ENCODE data around the gene ZNF678.

The ZNF678 gene

GRCh38 chr1:227546059-227546458 is 17.3 kb upstream of the ZNF678 start:
- H3K27ac ChIP-seq (ENCODE audit: low read depth, low read length) = no peak overlapping the region
- H3F3A ChIP-seq (ENCODE audit: control insufficient read depth, insufficient read depth) = no peaks in the 10 kb centered on the region
- no peaks in the 10 kb centered on the region for H3K27me3 ChIP-seq (ENCODE audit: control insufficient read depth, low read length)
- TF ChIP-seq CTCF (IDR thresholded peaks at IDR 0.05; ENCODE audit: low read depth, low read length, poor library complexity, severe bottlenecking) = no peak
- TF ChIP-seq EZH2phosphoT487 (IDR thresholded peaks at IDR 0.05; ENCODE audit: borderline replicate concordance, low read length) = no peak
- no peak overlapping the region for H3K4me2 ChIP-seq (ENCODE audit: low read length)
- H3K36me3 ChIP-seq (ENCODE audit: control insufficient read depth, low read length) = no peaks in the 10 kb centered on the region
- no peaks in the 10 kb centered on the region for H4K20me1 ChIP-seq (ENCODE audit: control insufficient read depth, insufficient read depth, low read depth, low read length)
- no peak overlapping the region for H3K4me3 ChIP-seq (ENCODE audit: low read length)
- no peaks in the 10 kb centered on the region for H3K79me2 ChIP-seq (ENCODE audit: control insufficient read depth, low read length)
- peaks cover 5% of the 10 kb centered on the region for H3K4me1 ChIP-seq (ENCODE audit: control insufficient read depth, low read length)
- H3K9me2 ChIP-seq (replicated peaks; ENCODE audit: control insufficient read depth, low read length) = no peaks in the 10 kb centered on the region
- H3K9me3 ChIP-seq (ENCODE audit: control insufficient read depth, insufficient read depth, low read length) = no peaks in the 10 kb centered on the region

DNA sequence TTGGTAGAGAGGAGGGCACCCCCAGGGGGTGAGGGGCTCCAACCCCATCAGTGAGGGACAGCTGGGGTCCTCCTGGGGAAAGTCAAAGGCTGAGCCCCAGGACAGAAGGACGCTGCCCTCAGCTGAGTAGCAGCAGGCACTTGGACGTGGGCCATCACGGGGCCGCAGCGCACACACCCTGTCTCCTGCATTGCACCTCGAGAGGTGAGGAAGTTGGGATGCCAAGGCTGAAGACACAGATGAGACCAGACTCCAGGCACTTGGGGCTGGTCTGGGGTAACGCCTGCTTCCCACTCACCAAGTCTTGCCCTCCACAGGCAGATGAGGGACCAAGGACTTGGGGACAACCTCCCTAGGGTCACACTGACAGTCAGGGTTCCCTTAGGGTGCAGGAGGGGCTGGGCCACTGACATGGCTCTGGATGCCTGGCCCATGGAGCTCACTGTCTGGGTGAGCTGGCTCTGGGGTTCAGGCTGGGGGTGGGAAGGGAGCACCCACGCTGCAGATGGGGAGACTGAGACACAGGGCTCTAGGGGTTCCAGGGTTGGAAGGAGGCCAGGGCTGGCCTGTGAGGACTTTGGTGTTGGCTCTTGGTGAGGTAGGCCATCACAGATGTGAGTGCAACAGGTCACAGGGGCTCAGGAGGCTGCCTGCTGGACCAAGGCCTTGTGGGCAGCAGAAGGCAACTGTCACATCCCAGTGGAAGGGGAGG is 16.6 kb upstream of the ZNF678 start:
- Histone ChIP-seq H3K27ac (ENCODE audit: low read depth, low read length) (no peak overlapping the region), H3K4me3 (ENCODE audit: low read length) (no peak overlapping the region), H3K27me3 (ENCODE audit: control insufficient read depth, low read length) (no peaks in the 10 kb centered on the region), H4K20me1 (ENCODE audit: control insufficient read depth, insufficient read depth, low read depth, low read length) (no peaks in the 10 kb centered on the region), H3K36me3 (ENCODE audit: control insufficient read depth, low read length) (no peaks in the 10 kb centered on the region), H3K9me2 (replicated peaks; ENCODE audit: control insufficient read depth, low read length) (no peaks in the 10 kb centered on the region), H3K9me3 (ENCODE audit: control insufficient read depth, insufficient read depth, low read length) (no peaks in the 10 kb centered on the region), H3K4me2 (ENCODE audit: low read length) (no peak overlapping the region), H3K79me2 (ENCODE audit: control insufficient read depth, low read length) (no peaks in the 10 kb centered on the region), H3K4me1 (ENCODE audit: control insufficient read depth, low read length) (peaks cover 5% of the 10 kb centered on the region), H3F3A (ENCODE audit: control insufficient read depth, insufficient read depth) (no peaks in the 10 kb centered on the region)
- no peak for TF ChIP-seq EZH2phosphoT487 (IDR thresholded peaks at IDR 0.05; ENCODE audit: borderline replicate concordance, low read length)
- no peak for TF ChIP-seq CTCF (IDR thresholded peaks at IDR 0.05; ENCODE audit: low read depth, low read length, poor library complexity, severe bottlenecking)

DNA sequence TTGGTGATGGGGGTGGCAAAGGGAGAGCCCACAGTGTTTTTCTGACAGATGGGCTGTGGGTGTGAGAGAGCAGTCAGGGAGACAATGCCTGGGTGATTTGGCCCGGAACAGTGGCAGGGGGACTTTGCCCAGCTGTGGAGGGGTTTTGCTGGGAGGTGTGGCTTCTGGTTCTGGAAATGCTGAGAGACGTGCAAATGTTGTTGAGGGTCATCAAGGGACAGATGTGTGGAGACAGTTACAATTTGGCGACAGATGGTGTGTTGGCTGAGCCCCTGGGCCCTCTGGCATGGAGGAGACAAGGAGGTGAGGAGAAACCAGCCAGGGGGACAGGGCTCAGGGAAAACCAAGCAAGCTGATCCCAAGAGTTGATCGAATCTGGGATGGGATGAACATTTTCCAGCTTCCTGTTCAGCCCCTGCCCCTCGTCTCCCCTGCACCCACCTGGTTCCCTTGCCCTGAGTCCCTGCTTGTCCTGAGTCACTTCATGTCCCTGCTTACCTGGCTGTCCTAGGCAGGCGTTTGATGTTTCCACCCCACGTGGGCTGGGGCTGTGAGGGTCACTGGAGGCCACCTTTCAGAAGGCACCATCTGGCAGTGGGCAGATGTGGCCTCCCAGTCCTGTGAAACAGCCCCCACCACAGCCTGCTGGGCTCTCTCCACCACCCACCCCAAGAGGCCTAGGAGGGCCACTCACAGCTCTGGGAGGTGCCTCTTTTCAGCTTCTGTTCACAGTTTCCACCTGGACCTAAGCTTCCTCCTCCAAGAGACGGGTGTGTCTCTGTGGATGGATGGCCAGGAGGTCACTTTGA is 15.8 kb upstream of the ZNF678 start:
- no peaks in the 10 kb centered on the region for H3K9me2 ChIP-seq (replicated peaks; ENCODE audit: control insufficient read depth, low read length)
- no peak overlapping the region for H3K27ac ChIP-seq (ENCODE audit: low read depth, low read length)
- H3K9me3 ChIP-seq (ENCODE audit: control insufficient read depth, insufficient read depth, low read length) = no peaks in the 10 kb centered on the region
- TF ChIP-seq CTCF (IDR thresholded peaks at IDR 0.05; ENCODE audit: low read depth, low read length, poor library complexity, severe bottlenecking) (no peak), EZH2phosphoT487 (IDR thresholded peaks at IDR 0.05; ENCODE audit: borderline replicate concordance, low read length) (no peak)
- no peaks in the 10 kb centered on the region for H4K20me1 ChIP-seq (ENCODE audit: control insufficient read depth, insufficient read depth, low read depth, low read length)
- no peaks in the 10 kb centered on the region for H3K27me3 ChIP-seq (ENCODE audit: control insufficient read depth, low read length)
- H3K36me3 ChIP-seq (ENCODE audit: control insufficient read depth, low read length) = no peaks in the 10 kb centered on the region
- no peak overlapping the region for H3K4me2 ChIP-seq (ENCODE audit: low read length)
- H3K4me3 ChIP-seq (ENCODE audit: low read length) = no peak overlapping the region
- no peaks in the 10 kb centered on the region for H3K79me2 ChIP-seq (ENCODE audit: control insufficient read depth, low read length)
- H3F3A ChIP-seq (ENCODE audit: control insufficient read depth, insufficient read depth) = no peaks in the 10 kb centered on the region
- peaks cover 5% of the 10 kb centered on the region for H3K4me1 ChIP-seq (ENCODE audit: control insufficient read depth, low read length)

Measured in DOHH2 (cell line).